GM18870 (cell line): ENCODE results near the gene CDH9.

Source experiments
- ATAC-seq: cut with Tn5 transposase; IDR thresholded peaks from one replicate; pipeline ENCODE4 v1.9.1; 2021; ENCODE audit warnings: moderate library complexity; ENCODE audit not compliant: unreplicated experiment

The CDH9 gene, protein sequence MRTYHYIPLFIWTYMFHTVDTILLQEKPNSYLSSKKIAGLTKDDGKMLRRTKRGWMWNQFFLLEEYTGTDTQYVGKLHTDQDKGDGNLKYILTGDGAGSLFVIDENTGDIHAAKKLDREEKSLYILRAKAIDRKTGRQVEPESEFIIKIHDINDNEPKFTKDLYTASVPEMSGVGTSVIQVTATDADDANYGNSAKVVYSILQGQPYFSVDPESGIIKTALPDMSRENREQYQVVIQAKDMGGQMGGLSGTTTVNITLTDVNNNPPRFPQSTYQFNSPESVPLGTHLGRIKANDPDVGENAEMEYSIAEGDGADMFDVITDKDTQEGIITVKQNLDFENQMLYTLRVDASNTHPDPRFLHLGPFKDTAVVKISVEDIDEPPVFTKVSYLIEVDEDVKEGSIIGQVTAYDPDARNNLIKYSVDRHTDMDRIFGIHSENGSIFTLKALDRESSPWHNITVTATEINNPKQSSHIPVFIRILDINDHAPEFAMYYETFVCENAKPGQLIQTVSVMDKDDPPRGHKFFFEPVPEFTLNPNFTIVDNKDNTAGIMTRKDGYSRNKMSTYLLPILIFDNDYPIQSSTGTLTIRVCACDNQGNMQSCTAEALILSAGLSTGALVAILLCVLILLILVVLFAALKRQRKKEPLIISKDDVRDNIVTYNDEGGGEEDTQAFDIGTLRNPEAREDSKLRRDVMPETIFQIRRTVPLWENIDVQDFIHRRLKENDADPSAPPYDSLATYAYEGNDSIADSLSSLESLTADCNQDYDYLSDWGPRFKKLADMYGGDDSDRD

GRCh38 chr5:27038476-27038875, at the start of gene CDH9:
Gene CDH9 (minus strand): TSS chr5:27038586. CDS start chr5:26988333, 50,253 bp downstream.
- ATAC-seq: no peak

DNA sequence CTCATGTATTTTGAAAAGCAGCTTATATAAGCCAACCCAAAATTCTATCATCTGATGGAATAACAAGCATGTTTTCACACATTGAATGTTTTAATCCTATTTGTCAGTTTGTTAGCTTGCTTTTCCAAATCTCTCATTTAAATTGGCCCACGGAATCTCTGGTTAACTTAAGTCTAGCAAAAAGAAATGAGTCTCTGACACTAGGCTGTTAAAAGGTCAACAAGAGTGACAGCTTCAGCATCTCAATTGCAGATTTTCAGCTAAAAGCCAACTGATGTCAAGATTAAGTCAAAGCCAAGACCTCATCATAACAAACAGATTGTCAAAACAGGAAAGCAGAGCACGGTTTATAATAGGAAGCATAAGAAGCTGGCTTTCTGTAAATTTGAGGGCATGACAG, 49.4 kb upstream of the CDH9 start:
- no peak for ATAC-seq

DNA sequence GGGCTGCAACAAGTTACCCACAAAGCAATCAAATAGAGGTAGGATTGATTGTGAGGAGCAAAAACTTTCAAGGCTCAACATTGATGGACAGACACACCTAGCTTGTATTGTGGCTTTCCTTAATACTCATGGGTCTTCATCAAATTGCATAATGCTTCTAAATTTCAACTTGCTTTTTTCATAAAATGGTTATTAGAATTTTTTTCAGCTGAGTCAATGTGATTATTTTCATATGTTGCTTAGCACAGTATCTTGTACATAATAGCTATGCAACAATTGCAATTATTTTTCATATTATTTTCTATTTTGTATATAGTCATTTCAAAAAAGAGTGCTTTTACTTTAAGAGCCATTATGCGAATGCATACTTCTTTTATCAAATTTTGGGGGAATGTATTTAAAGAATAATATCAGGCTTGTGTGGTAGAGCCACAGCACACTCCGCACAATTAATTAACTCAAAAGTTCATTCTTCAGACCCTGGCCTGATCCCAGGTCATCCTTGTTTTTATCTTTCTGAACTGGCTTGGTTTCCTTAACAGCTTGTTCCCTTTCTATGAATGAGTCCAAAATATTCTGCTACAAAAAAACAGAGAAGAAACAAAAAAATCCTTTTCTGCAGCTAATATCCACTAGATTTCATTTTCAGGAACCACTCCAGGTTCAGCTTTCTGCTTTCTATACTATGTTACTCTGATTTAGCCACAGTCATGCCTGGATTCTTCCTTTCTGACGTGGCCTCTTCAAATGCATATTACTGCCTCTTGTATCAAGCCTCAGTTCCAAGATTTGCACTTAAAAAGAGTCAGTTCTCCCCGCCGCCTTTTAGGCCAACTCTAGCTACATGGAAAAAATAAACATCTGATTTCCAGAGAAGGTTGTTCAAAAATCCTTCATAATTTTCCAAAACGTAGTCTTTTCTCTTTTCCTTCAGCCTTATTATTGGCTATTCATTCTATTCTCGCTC, 45.3 kb upstream of the CDH9 start:
- ATAC-seq: no peak

GRCh38 chr5:27080147-27080546, 41.8 kb upstream of the CDH9 start:
- no peak for ATAC-seq

DNA sequence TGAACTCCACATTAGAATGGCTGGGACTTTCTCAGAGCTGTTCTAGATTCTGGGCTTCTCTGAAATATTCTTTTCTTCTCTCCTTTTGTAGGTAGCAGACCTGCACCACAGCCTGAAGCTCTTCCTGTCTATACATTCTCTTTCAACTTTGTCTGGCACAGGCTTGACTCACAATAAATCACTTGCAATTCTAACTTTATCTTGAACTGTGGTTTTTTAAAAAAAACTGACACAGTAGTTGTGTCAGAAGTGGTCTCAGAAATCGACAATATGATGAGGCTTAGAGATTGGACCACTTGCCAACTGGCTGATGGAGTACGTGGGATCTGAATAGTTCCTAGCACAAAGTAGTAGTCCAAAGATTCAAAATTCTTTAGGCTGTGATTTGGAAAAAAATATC, 24.1 kb upstream of the CDH9 start:
- no peak for ATAC-seq

GRCh38 chr5:27048510-27048909, 10.1 kb upstream of the CDH9 start:
- ATAC-seq: no peak

- ATAC-seq: no peak
Measured at GRCh38 chr5:27041372-27041771, 3.0 kb upstream of the CDH9 start.

- ATAC-seq: no peak
Measured at GRCh38 chr5:27034565-27034964, 3.8 kb downstream of the CDH9 start.

GRCh38 chr5:27026801-27027200, 11.6 kb downstream of the CDH9 start:
- ATAC-seq: no peak

GRCh38 chr5:27026063-27026462, 12.3 kb downstream of the CDH9 start:
- ATAC-seq: no peak

GRCh38 chr5:27021471-27021870, 16.9 kb downstream of the CDH9 start:
- no peak for ATAC-seq

GRCh38 chr5:27020973-27021372, 17.4 kb downstream of the CDH9 start:
- ATAC-seq: no peak

DNA sequence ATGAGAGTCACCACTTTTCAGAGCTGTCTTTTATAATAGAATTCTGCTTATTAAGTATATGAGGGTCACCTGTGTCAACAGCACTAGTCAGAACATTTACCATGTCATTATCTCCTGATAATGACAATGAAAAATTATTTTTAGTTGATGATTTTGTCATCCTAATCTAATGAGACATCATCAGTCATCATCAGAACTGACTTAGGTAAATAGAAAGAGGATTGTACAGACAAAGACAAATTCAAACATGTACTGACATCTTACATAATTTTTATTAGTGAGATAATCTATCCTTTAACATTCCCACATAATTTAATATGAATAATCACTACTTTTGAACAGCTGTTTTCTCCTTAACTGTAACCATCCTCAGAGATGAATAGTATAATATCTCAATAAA, 22.6 kb downstream of the CDH9 start:
- no peak for ATAC-seq

DNA sequence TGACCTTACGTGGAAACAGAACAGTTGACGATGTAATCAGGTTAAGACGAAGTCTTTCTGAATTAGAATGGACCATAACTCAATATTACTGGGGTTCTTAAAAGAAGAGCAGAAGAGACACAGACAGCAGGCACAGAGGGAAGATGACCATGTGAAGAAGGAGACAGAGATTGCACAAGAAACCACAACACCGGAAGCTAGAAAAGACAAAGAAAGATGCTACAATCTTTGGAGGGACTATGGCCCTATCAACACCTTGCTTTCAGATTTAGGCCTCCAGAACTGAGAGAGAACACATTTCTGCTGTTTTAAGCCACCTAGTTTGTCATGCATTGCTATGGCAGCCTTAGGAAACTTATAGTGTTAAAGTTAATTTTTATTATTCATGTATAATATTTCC, 27.1 kb downstream of the CDH9 start:
- ATAC-seq: no peak

DNA sequence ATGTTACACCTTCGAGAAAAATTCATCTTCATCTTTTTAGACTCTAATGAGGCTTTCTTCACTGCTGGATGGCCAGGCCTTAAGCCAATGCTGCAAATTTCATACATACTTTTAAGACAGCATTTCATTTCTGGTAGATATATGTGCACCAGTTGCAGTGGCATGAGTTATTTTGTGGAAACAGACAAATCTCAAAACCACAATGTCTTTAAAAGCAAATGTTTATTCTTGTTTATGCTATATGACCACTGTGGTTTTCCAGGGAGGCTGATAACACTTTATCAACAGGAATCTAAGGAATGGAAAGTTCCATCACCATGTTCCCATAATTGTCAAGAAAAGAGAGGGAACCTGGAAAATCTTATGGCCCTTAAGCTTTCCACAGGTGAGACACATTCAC, 27.7 kb downstream of the CDH9 start:
- ATAC-seq: no peak

GRCh38 chr5:27009540-27009915, 28.9 kb downstream of the CDH9 start:
- ATAC-seq: no peak

DNA sequence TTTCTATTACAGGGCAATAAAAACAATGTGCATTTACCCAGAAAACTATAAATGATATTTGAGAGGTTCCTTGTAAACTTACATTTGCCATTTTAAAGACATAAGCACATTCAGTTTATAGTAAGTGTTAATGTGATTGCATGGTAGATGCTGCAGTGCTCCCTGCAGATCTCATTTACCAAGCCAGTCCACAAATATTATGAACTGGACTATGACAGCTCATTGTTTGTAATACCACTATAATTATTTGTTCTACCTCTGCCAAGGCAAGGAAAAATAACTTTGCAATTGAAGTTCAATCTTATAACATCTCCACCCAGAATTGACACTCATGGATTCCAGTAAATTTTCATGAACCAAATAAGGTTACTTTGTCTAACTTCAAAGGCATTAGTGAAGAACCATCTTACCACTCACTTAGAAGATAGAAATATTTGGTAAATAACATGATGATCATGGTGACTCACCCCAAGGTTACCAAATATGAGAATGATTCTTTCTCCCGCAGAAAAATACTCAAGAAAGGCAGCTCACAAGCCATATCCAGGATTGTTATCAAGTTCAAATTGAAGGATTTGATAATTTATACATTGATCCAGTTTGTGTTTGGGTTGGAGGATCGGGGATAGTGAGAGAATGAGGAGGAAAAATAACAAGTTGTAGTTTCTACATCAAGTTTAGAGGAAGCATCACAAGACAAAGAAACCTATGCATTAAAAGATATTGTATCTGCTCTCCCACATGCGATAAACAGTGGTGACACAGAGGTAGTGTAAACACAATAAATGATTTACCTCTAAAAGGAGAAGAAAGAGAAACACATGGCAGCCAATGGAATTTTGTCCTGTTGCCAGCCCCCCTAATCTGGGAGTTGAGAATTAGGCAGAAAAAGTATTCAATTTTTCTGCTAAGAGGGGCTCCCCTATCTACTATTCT, 29.5 kb downstream of the CDH9 start:
- ATAC-seq: no peak

DNA sequence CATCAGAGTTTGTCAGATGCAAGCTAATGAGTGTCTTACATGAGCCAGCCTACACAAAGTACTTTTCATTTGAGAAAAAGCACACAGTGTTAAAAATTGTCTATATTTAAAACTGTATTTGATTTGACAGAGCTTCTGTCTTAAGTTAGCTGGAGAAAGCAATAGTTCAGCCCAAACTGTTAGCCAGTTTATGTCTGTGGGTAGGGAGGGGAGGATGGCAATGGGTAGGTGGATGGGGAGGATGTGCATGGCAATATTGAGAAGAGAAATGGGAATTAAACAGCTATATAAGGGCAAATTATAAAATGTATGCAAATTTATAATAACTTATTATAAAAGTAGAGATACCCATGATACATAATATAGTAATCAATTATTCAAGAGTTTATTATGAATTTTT, 31.3 kb downstream of the CDH9 start:
- no peak for ATAC-seq

- no peak for ATAC-seq
Measured at GRCh38 chr5:26986985-26987384, 51.4 kb downstream of the CDH9 start.

- ATAC-seq: no peak
Measured at GRCh38 chr5:26981750-26982149, 56.6 kb downstream of the CDH9 start.
